ENCODE measurements around the gene MED29. TPM values are rescaled to one million over a fixed set of nuclear protein-coding genes. Genes with fewer than 3 reads are reported as not detected.
A peak's percentile ranks its signal among the peaks of the same experiment; 100 is the strongest.

Gene MED29
- polyA plus RNA-seq, 3 donors: 16.9 to 32.2 (median 21.8) TPM

DNA sequence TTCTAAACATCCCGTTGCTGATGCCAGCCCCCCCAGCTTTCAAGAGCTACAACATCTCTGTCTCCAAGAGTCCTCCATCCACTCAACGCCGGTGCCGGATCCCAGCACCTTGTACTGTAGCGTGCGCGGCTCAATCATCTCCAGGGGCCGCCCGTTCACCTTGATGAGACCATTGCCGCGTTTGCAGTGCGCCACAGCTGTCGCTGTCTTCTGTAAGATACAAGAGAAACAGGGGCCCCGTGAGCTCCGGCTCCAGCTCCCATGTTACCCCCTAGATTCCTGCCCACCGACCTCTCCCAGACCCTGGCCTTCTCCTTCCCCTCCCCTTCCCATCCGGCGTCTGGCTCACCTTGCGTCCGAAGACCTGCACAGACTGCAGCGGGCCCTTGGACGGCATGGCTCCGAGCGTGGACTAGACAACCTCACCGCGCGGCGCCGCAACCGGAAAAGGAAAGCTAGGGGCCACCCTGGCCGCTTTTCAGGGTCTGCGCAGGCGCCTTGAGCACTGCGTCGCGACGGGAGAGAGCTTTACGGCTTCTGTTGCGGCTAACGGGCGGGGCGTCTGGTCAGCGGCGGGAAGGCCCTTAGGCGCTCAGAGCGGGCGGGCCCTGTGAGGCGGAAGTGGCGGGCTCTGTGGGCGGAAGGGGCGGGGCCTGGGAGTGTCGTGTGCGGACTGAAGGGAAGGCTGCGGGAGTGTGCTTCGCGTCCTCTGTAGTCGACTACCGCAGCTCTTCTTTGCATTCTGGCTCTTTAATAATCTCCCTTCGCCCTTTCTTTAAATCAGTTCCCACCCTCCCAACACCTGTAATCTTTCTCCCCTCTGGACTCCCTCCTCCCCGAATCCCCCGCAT, 44.5 kb downstream of the MED29 start, which contains the start of gene RPS16:
Gene RPS16, minus strand, starts transcription at position 451 of the 851 bp plus-strand sequence. Its CDS starts 54 bp downstream, at position 397.
- peak within 1 kb of the TSS; percentile 69 for H3K27ac ChIP-seq (ENCODE audit: low read depth, low read length)
- WGBS, 3 donors: 0 to 1% (median 0%) methylated on average over 56 to 61 of the region's 61 CpGs

DNA sequence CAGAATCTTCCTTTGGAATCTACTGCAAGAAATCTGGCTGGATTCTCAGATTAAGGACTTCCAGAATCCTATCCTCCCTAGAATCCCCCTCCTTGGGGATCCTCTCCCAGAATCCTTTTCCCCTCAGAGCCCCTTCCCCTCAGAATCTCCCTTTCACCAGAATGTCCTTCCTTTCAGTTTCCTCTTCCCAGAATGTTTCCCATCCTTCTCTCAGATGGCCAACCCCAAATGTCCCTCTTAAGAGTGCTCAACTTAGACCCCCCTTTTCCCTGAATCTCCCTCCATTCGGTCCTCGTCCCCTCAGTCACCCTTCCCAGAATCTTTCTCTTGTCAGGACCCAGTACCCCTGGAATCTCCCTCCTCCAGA, 45.2 kb downstream of the MED29 start:
- no peak overlapping the region for H3K27ac ChIP-seq (ENCODE audit: low read depth, low read length)
- WGBS, 3 donors: 0 to 4% (median 3%) methylated on average over 2 of the region's 2 CpGs

DNA sequence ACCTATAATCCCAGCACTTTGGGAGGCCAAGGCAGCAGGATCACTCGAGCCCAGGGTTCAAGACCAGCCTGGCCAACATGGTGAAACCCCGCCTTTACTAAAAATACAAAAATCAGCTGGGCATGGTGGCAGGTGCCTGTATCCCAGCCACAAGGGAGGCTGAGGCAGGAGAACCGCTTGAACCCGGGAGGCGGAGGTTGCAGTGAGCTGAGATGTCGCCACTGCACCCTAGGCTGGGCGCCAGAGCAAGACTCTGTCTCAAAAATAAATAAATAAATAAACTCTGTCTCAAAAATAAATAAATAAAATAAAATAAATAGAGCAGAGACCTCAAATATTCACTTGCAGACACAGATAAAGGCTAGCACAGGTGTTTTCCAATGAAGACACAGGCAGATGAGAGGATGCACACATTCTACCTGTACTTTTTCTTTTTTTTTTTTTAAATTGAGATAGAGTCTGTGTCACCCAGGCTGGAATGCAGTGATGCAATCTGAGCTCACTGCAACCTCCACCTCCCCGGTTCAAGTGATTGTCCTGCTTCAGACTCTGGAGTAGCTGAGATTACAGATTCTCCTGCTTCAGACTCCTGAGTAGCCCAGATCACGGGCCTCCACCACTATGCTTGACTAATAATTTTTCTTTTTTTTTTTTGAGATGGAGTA, 47.2 kb downstream of the MED29 start:
- 76 to 86% (median 86%) methylated on average over 9 of the region's 9 CpGs for WGBS, 3 donors
- H3K27ac ChIP-seq (ENCODE audit: low read depth, low read length): no peak overlapping the region

DNA sequence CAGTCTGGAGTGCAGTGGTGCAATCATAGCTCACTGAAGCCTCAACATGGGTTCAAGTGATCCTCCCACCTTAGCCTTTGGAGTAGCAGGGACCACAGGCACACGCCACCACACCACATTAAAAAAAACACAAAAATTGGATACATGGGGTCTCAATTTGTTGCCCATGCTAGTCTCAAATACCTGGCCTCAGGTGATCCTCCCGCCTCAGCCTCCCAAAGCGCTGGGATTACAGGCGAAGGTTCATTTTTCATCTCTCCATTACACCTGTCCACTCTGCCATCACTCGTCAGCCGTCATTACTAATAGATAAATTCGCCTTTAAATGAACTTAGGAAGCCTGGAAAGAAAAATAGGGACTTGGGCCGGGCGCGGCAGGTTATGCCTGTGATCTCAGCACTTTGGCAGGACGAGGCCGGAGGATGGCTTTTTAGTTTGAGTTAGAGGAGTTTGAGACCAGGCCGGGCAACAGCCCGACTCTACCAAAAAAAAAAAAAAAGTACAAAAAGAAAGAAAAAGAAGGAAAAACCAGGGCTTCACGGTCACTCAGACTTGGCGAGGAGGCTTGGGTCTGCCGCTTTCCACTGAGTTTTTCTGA, 53.5 kb downstream of the MED29 start:
- H3K27ac ChIP-seq (ENCODE audit: low read depth, low read length): peak overlapping the region; percentile 45
- WGBS, 3 donors: 3 to 5% (median 4%) methylated on average over 17 of the region's 17 CpGs

DNA sequence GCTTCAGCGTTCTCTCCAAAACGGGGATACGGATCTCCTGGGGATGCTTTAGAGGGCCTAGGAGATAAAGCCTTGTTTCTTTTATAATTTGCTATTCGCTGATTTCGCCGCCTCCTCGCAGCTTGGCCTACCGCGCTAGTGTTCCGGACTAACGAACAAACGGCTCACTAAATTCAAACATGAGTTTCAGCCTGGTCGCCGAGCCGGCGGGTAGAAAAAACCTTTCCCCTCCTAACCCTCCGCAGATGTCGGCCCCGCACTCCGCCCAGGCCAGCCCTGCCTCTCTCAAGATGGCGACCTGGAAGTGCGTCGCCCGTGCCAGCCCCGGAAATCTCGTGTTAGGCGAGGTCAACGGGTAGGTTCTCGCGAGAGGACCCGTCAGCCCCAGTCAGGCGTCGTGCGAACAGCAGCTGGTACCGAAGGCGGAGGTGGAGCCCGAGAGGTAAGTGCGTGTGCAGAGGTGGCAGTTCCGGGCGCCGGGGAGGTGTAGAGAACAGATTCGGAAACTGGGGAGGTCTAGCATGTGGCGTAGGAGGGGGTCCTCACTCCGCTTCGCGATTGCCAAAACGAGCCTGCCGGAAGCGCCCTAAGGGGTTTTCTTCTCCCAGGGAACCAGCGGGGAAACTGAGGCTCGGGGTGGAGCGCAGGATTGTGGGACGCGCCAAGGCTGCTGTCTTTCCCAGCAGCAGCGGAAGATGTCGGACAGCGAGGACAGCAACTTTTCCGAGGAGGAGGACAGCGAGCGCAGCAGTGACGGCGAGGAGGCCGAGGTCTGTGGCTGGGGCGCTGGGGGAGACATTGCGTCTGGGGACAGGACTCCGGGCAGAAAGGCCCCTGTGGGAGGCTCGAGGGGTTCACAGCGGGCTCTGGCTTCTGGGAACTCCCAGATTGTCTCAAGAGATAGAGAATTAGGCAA, 54.3 kb downstream of the MED29 start, which contains the start of gene SUPT5H:
Gene SUPT5H, plus strand, starts transcription at position 387 of the 916 bp plus-strand sequence. Its CDS starts 309 bp downstream, at position 696.
- peak within 1 kb of the TSS; percentile 45 for H3K27ac ChIP-seq (ENCODE audit: low read depth, low read length)
- WGBS, 3 donors: 0 to 1% (median 1%) methylated on average over 68 of the region's 68 CpGs

DNA sequence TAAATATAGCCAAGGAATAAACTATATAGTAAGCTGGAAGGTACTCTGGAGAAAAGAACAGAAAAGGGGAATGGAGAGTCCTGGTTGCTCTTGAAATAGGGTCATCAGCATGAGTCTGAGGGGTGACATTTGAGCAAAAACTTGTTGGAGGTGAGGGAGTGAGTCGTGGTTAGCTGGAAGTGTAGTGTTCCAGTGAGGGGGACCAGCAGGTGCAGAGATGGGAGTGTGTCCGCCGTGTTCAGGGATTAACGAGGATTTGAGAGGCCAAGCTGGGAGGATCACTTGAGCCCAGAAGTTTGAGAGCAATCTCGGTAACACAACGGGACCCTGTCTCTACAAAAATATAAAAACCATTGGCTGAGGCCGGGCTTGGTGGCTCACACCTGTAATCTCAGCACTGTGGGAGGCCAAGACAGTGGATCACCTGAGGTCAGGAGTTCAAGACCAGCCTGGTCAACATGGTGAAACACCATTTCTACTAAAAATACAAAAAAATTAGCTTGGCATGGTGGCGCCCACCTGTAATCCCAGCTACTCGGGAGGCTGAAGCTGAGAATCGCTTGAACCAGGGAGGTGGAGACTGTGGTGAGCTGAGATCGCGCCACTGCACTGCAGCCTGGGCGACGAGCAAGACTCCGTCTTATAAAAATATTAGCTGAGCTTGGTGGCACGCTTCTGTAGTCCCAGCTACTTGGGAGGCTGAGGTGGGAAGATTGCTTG, 55.3 kb downstream of the MED29 start:
- 75 to 88% (median 86%) methylated on average over 16 of the region's 16 CpGs for WGBS, 3 donors
- H3K27ac ChIP-seq (ENCODE audit: low read depth, low read length): no peak overlapping the region

DNA sequence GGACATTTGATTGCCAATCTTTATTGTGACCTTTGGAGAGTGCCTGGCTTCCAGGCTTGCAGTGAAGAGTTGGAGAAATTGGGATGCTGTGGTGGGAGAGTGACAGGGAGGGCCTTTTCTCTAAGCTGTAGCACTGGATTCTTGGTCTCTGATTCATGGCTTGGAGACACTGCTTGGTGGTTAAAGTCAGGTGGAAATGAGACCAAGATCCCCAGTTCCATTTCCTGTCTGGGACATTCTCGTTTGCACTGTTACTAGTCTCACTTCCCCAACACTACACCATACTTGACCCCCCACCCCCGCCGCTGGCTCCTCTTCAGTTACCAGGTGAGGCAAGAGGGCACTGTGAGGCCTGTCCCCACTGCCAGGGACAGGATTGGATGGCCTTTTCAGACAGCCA, 57.1 kb downstream of the MED29 start:
- H3K27ac ChIP-seq (ENCODE audit: low read depth, low read length): no peak overlapping the region
- WGBS, 3 donors: 49 to 83% (median 56%) methylated on average over 3 of the region's 3 CpGs

DNA sequence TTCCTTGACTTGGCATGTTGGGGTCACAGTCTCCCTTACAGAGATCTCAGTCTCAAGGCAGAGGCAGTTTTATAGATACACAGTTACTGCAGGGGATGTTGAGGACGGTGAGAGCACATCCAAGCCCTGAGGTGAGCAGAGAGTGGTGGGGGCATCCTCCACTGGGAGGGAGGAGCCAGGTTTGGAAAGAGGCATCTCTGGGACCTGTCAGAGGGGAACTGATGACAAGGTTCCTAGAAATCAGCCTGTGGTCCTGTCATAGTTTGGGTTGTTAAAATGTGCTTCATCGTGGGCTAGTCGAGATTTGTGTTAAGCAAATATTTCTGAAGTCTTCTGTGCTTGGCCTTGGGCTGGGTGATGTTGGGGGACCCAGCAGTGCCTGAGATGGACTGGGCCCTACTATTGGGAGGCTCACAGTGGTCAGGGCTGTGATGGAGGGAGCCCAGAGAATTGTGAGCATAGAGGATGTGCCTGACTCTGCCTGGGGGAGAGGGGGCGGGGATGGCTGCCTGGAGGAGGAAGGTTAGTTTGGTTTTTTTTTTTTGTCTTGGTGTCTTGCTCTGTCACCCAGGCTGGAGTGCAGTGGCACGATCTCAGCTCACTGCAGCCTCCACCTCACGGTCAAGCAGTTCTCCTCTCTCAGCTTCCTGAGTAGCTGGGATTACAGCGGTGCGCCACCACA, 58.1 kb downstream of the MED29 start:
- no peak overlapping the region for H3K27ac ChIP-seq (ENCODE audit: low read depth, low read length)
- 73 to 85% (median 77%) methylated on average over 8 of the region's 8 CpGs for WGBS, 3 donors

Other genes starting within 250 kb of the MED29 start
- gene NCCRP1, start 194.4 kb upstream of the MED29 start, polyA plus RNA-seq: 1 to 10 TPM in 1 of 3 donors, under 1 TPM in 1, not detected in 1; 0.40 to 2.4 TPM
- 100 to 1,000 TPM in 1 of 3 donors, 1 to 10 TPM in 1, not detected in 1; 1.0 to 939 TPM for gene SYCN, start 187.1 kb upstream of the MED29 start, polyA plus RNA-seq
- not detected for gene IFNL3, start 146.4 kb upstream of the MED29 start, polyA plus RNA-seq
- not detected for gene IFNL4, start 142.5 kb upstream of the MED29 start, polyA plus RNA-seq
- not detected for gene IFNL2, start 123.0 kb upstream of the MED29 start, polyA plus RNA-seq
- gene IFNL1, start 95.0 kb upstream of the MED29 start, polyA plus RNA-seq: not detected
- 1 to 10 TPM in 1 of 3 donors, under 1 TPM in 2; 0.67 to 1.2 (median 0.98) TPM for gene LRFN1, start 70.5 kb upstream of the MED29 start, polyA plus RNA-seq
- gene GMFG, start 55.3 kb upstream of the MED29 start, polyA plus RNA-seq: 100 to 1,000 TPM in 1 of 3 donors, 10 to 100 TPM in 2; 12.9 to 156 (median 86.3) TPM
- 10 to 100 TPM; 34.3 to 79.0 (median 77.6) TPM for gene SAMD4B, start 49.0 kb upstream of the MED29 start, polyA plus RNA-seq
- gene PAF1, start 272 bp upstream of the MED29 start, polyA plus RNA-seq: 10 to 100 TPM; 21.4 to 36.2 (median 34.2) TPM
- gene ZFP36, start 15.5 kb downstream of the MED29 start, polyA plus RNA-seq: 1,000 to 10,000 TPM in 2 of 3 donors, 10 to 100 TPM in 1; 80.2 to 1,764 (median 1,356) TPM
- 10 to 100 TPM in 2 of 3 donors, 1 to 10 TPM in 1; 3.0 to 38.8 (median 27.2) TPM for gene PLEKHG2, start 21.3 kb downstream of the MED29 start, polyA plus RNA-seq
- gene RPS16, start 44.6 kb downstream of the MED29 start, polyA plus RNA-seq: 1,000 to 10,000 TPM; 2,185 to 4,039 (median 3,887) TPM
- 100 to 1,000 TPM in 1 of 3 donors, 10 to 100 TPM in 2; 64.7 to 107 (median 71.3) TPM for gene SUPT5H, start 54.2 kb downstream of the MED29 start, polyA plus RNA-seq
- 10 to 100 TPM; 26.8 to 63.0 (median 32.4) TPM for gene TIMM50, start 89.5 kb downstream of the MED29 start, polyA plus RNA-seq
- not detected for gene DLL3, start 107.6 kb downstream of the MED29 start, polyA plus RNA-seq
- not detected for gene SELENOV, start 123.8 kb downstream of the MED29 start, polyA plus RNA-seq
- gene EID2B, start 141.5 kb downstream of the MED29 start, polyA plus RNA-seq: 1 to 10 TPM in 2 of 3 donors, under 1 TPM in 1; 0.98 to 3.5 (median 1.2) TPM
- 10 to 100 TPM in 1 of 3 donors, 1 to 10 TPM in 2; 5.2 to 11.1 (median 9.2) TPM for gene EID2, start 148.8 kb downstream of the MED29 start, polyA plus RNA-seq
- not detected for gene LGALS13, start 211.1 kb downstream of the MED29 start, polyA plus RNA-seq

All from adipose tissue (tissue), 3 donors.